Ammon's horn (tissue), 1 donor: ENCODE measurements around the gene RREB1.

Source experiments
- DNase-seq: peaks from one replicate; pipeline ENCODE4 v3.0.0-alpha.2; 2016; ENCODE audit warnings: low spot score

Gene RREB1

GRCh38 chr6:7300926-7301325 is 193.2 kb downstream of the RREB1 start:
- DNase-seq: no peak
